CMK (cell line): ENCODE data around the gene CENPS.
"Not testable (repeated sequence)": the region's sequence is repeated elsewhere in the genome, so short reads cannot be mapped to it uniquely, and the experiment has no call there.

ENCODE experiments used
- DNase-seq: peaks from one replicate; pipeline ENCODE4 v3.0.0-alpha.2; 2010; ENCODE audit warnings: low read depth

The CENPS gene

DNA sequence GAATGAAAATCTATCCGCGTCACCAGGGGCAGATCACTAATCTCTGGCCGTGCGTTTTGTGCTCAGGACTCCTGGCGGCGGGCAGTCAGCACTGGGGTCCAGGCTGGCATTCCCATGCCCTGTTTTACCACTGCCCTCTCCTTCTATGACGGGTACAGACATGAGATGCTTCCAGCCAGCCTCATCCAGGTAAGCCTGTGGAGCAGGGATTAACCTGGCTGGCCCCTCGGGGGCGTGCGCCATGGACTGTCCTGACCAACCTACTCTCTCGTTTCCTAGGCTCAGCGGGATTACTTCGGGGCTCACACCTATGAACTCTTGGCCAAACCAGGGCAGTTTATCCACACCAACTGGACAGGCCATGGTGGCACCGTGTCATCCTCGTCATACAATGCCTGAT lies 10.9 kb upstream of the CENPS start:
- DNase-seq: no peak

- no peak for DNase-seq
These were observed 8.6 kb upstream of the CENPS start for GRCh38 chr1:10421637-10422036.

- DNase-seq: no peak
These were observed 6.2 kb upstream of the CENPS start for GRCh38 chr1:10424034-10424433.

DNA sequence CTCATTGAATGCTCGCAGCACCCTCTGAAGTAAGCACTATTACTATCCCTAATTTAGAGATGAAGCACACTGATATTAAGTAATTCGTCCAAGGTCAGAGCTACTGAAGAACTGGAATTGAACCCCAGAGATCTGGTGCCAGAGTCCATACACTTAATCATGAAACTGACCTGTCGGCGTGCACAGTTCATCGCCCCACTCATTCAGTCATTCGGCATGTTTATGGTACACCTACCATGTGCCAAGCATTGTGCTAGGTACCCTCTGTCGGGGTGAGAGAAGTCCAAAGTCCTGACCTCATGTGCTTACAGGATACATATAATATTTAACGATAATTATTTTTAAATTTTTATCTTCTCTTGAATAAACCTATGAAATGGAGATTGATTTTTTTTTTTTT lies 5.6 kb upstream of the CENPS start:
- no peak for DNase-seq

DNA sequence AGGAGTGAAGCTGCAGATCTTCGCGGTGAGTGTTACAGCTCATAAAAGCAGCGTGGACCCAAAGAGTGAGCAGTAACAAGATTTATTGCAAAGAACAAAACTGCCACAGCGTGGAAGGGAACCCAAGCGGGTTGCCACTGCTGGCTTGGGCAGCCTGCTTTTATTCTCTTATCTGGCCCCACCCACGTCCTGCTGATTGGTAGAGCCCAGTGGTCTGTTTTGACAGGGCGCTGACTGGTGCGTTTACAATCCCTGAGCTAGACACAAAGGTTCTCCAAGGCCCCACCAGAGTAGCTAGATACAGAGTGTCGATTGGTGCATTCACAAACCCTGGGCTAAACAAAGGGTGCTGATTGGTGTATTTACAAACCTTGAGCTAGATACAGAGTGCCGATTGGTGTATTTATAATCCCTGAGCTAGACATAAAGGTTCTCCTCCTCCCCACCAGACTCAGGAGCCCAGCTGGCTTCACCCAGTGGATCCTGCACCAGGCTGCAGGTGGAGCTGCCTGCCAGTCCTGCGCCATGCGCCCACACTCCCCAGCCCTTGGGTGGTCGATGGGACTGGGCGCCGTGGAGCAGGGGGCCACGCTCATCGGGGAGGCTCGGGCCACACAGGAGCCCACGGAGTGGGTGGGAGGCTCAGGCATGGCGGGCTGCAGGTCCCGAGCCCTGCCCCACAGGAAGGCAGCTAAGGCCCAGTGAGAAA lies 4.3 kb upstream of the CENPS start:
- not testable (repeated sequence) for DNase-seq

GRCh38 chr1:10426535-10426848 lies 3.7 kb upstream of the CENPS start:
- not testable (repeated sequence) for DNase-seq

- no peak for DNase-seq
These were observed 1.2 kb upstream of the CENPS start for GRCh38 chr1:10428984-10429383.

DNA sequence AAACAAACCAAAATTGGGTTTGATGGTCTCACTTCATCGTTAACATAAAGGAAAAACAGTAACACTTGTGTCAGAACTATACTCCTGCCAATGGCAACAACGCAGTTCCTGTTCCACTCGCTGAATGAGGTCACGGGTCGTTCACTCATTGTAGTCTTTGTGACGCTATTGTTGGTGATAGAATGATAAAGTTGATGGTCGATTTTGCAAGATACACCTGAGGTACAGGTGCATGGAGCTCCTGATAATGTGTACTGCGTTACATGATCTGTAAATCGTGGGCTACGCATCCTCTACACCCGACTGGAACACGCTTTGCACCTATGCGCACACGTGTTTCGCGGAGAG lies 391 bp upstream of the CENPS start:
- no peak for DNase-seq

DNA sequence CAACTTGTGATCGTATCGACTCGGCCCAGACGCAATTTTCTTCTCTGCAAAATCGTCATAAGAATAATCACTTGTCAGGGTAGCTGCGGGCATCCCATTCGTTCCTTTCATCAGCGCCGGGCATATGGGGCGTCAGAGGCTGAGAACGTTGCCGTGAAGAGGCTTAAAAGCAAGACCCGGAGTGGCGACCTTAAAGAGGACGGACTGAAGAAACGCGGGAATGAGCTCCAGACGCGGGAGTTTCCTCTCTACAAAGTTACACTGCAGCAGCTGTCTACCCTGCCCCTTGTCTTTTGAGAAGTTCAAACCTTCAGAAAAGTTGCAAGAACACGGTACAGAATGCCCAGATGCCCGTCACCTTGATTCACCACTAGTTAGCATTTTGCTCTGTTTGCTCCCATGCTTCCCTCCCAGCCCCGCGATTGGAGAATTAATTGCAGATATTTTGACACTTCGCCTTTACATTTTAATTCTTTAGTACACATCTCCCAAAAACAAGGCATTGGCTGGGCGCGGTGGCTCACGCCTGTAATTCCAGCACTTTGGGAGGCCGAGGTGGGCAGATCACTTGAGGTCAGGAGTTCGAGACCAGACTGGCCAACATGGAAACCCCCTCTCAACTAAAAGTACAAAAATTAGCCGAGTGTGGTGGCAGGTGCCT lies 967 bp downstream of the CENPS start:
- DNase-seq: peak; percentile 18

DNA sequence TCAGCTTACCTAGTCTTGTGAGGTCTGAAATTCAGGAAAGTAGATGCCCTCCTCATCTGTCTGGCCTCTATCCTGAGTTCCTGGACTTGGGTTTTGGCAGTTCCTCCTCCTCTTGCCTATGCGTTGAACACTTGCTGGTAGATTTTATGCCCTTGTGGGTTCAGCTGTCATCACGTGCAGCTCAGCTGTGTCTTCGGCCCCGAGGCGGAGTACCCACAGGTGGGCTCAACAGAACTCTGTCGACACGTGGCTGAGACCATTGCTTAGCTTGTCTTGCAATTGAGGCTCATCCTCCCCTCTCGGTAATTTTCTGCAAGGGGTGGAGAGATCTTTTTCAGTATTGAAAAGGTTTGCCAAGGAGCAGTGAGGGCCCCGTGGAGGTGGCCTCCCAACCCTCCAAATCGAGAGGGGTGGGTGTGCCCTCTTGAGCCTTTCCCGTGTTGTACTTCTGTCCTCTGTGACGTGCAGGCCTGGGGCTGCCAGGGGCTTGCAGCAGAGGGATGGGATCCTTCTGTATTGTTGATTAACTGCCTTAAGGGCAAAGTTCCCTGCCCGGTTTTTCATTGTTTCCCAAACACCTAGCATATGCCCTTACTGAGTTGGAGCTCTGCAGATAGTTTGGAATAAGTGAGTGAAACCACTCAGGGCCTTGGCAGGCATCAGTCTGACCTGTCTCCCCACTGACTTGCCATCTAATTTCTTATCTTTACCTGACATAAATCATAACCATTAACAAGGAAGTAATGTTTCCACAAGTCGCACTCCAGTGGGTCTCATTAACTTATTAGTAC lies 2.9 kb downstream of the CENPS start:
- DNase-seq: no peak

DNA sequence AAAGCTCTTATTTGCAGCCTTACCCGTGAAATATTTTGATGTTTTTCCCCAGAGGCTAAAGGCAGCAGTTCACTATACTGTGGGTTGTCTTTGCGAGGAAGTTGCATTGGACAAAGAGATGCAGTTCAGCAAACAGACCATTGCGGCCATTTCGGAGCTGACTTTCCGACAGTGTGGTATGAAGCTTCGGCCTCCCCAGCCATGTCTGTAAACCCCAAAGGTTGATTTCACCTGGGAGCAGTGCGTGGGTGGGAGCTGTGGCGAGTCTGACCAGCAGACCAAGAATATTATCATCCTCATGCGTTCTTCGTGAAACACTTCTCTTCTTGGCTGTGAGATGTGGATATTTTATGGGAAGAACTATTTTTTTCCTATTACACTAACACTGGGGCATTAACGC lies 3.6 kb downstream of the CENPS start:
- DNase-seq: no peak

DNA sequence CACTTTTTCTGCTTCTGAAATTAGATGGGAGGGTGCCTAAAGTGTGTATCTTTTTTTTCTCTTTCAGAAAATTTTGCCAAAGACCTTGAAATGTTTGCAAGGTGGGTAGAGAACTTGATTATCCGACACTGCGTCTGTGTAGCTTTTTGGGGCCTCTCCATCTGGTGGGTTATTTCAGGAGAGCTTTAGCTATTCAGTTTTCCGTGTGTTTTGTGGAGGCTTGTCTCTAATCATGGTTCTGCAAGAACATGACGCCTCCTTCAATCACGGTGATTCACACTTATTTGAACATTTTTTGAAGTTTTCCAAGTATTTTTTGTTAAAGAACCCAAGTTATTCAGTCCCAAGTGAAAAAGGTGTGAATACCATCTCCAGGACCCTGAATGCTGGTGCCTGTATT lies 4.4 kb downstream of the CENPS start:
- DNase-seq: no peak

GRCh38 chr1:10437052-10437451 lies 6.8 kb downstream of the CENPS start:
- no peak for DNase-seq

GRCh38 chr1:10438677-10439163 lies 8.5 kb downstream of the CENPS start:
- no peak for DNase-seq

DNA sequence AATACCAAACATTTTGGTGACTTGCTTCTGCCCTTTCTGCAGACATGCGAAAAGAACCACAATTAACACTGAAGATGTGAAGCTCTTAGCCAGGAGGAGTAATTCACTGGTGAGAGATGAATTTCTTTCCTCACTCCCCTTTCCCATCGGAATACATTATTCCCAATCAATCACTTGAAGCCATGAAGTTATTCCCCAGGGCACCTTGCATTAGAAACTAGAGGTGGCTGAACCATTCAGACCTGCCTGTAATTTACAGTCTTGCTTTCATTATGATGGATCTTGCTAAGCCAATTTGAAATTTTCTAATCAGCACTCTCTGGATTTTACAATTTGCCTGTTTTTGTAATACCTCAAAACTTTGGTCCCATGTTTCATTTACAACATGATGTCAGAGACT lies 10.1 kb downstream of the CENPS start:
- no peak for DNase-seq

GRCh38 chr1:10440794-10441193 lies 10.6 kb downstream of the CENPS start:
- no peak for DNase-seq

DNA sequence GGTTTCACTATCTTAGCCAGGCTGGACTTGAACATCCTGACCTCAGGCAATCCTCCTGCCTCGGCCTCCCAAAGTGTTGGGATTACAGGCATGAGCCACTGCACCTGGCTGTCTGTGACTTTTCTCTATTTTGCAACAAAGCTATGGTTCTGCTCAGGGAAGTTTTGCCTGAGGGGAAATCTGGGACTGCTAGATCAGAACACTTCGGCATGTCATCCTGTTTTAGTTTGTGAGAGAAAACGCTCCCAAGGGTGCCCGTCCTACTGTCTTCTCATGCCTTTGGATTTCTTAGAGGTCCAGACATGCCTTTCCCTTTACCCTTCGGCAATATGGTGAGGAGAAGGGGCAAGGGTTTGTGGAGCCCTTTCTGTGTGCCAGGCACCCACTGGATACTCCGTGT lies 14.0 kb downstream of the CENPS start:
- no peak for DNase-seq

- no peak for DNase-seq
These were observed 14.7 kb downstream of the CENPS start for GRCh38 chr1:10444795-10445397.

DNA sequence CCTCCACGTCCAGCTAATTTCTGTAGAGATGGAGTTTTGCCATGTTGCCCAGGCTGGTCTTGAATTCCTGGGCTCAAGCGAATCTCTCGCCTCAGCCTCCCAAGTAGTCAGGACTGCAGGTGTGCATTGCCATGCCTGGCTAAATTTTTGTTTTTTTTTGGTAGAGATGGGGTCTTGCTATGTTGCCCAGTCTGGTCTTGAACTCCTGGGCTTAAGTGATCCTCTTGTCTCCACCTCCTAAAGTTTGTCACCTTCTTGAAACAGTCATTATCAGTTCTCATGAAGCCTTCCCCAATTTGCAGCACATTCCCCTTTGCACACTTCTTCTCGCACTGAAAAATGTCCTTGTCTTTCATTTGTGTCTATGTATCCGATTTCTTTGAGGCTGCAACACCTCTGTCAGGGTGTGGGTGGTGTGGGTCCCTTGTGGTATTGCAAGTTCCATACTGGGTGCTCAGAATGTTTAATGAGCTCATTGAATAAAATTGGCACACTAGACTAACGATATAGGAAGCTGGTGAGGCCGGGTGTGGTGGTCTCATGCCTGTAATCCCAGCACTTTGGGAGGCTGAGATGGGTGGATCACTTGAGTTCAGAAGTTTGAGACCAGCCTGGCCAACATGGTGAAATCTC lies 16.7 kb downstream of the CENPS start:
- DNase-seq: no peak

DNA sequence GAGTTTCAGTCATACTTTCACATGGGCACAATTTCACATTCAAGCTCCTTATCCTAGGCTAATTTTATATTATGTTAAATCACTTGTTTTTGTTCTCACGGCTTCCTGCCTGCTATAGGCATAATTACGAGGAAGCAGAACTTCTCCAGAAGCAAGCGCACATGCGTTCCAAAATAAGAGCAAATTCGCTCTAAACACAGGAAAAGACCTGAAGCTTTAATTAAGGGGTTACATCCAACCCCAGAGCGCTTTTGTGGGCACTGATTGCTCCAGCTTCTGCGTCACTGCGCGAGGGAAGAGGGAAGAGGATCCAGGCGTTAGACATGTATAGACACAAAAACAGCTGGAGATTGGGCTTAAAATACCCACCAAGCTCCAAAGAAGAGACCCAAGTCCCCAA lies 19.5 kb downstream of the CENPS start, which contains the start of gene CORT:
Gene CORT (plus strand): TSS at position 281 of the 400 bp plus-strand sequence. CDS start 193 bp downstream, outside the sequence.
- no peak for DNase-seq

- no peak for DNase-seq
These were observed 20.1 kb downstream of the CENPS start for GRCh38 chr1:10450156-10450814.

GRCh38 chr1:10450836-10451235 lies 20.6 kb downstream of the CENPS start:
- no peak for DNase-seq
